ENCODE data around the gene RILPL1.

GRCh38 chr12:123449249-123449733, 84.2 kb downstream of the RILPL1 start:
- TF ChIP-seq, protein P1, sequence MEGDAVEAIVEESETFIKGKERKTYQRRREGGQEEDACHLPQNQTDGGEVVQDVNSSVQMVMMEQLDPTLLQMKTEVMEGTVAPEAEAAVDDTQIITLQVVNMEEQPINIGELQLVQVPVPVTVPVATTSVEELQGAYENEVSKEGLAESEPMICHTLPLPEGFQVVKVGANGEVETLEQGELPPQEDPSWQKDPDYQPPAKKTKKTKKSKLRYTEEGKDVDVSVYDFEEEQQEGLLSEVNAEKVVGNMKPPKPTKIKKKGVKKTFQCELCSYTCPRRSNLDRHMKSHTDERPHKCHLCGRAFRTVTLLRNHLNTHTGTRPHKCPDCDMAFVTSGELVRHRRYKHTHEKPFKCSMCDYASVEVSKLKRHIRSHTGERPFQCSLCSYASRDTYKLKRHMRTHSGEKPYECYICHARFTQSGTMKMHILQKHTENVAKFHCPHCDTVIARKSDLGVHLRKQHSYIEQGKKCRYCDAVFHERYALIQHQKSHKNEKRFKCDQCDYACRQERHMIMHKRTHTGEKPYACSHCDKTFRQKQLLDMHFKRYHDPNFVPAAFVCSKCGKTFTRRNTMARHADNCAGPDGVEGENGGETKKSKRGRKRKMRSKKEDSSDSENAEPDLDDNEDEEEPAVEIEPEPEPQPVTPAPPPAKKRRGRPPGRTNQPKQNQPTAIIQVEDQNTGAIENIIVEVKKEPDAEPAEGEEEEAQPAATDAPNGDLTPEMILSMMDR (IDR thresholded peaks at IDR 0.05): no peak
- TF ChIP-seq ZFX (IDR thresholded peaks at IDR 0.05; ENCODE audit: borderline replicate concordance): no peak
